ENCODE measurements around the gene RBM20.
"Not testable (repeated sequence)": the region's sequence is repeated elsewhere in the genome, so short reads cannot be mapped to it uniquely, and the experiment has no call there.

The RBM20 gene

DNA sequence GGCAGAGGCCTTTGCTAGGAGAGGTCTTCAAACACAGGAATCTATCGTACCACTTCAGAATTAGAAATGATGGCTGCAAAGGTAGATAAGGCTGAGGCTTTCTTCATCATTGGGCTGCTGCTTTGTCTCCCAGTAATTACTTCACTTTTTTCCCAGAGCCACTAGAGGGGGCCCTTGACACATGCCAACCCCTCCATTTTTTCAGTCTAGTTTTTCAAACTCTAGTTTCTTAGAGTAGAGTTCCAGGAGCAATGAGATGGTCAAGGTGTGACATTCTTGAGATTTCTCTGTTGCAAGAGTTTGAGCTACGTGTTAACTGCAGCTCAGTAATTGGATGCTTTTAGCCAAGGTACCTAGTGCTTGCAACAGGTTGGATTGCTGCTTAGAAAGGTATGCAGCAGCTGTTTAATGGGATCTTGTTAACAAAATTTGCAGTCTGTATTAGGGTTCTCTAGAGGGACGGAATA lies 33.8 kb upstream of the RBM20 start:
- no peak for DNase-seq (ENCODE audit: low read depth)
- no peak overlapping the region for H3K4me3 ChIP-seq (ENCODE audit: low read length)
- TF ChIP-seq, protein P1, sequence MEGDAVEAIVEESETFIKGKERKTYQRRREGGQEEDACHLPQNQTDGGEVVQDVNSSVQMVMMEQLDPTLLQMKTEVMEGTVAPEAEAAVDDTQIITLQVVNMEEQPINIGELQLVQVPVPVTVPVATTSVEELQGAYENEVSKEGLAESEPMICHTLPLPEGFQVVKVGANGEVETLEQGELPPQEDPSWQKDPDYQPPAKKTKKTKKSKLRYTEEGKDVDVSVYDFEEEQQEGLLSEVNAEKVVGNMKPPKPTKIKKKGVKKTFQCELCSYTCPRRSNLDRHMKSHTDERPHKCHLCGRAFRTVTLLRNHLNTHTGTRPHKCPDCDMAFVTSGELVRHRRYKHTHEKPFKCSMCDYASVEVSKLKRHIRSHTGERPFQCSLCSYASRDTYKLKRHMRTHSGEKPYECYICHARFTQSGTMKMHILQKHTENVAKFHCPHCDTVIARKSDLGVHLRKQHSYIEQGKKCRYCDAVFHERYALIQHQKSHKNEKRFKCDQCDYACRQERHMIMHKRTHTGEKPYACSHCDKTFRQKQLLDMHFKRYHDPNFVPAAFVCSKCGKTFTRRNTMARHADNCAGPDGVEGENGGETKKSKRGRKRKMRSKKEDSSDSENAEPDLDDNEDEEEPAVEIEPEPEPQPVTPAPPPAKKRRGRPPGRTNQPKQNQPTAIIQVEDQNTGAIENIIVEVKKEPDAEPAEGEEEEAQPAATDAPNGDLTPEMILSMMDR (conservative IDR thresholded peaks at IDR 0.05; ENCODE audit: low read depth, low read length) = peak; percentile 82

DNA sequence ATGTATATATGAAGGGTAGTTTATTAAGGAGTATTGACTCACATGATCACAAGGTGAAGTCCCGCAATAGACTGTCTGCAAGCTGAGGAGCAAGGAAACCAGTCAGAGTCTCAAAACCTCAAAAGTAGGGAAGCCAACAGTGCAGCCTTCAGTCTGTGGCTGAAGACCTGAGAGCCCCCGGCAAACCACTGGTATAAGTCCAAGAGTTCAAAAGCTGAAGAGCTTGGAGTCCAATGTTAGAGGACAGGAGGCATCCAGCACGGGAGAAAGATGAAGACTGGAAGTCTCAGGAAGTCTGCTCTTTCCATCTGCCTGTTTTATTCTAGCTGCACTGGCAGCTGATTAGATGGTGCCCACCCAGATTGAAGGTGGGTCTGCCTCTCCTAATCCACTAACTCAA lies 33.4 kb upstream of the RBM20 start:
- H3K4me3 ChIP-seq (ENCODE audit: low read length); DNase-seq (ENCODE audit: low read depth): not testable (repeated sequence)

DNA sequence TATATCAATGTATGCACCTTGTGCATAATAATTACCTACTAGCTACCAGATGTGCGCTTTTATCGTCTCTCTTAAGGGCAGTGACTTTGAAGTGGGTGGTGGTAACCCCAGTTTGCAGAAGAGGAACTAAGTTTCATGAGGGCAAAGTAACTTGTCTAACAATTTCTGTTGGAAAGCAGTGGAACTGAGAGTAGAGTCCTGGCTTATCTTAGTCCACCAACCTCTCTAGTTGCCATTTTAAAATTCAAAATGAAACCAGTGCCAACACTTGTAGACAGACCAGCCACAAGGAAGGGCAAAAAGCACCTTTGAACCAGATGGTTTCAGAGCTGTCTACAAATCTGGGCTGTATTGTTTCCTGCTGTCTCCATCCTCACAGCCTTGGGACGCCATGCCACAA lies 32.0 kb upstream of the RBM20 start:
- H3K4me3 ChIP-seq (ENCODE audit: low read length) = no peak overlapping the region
- DNase-seq (ENCODE audit: low read depth) = no peak
- TF ChIP-seq, protein P1 (conservative IDR thresholded peaks at IDR 0.05; ENCODE audit: low read depth, low read length) = no peak

DNA sequence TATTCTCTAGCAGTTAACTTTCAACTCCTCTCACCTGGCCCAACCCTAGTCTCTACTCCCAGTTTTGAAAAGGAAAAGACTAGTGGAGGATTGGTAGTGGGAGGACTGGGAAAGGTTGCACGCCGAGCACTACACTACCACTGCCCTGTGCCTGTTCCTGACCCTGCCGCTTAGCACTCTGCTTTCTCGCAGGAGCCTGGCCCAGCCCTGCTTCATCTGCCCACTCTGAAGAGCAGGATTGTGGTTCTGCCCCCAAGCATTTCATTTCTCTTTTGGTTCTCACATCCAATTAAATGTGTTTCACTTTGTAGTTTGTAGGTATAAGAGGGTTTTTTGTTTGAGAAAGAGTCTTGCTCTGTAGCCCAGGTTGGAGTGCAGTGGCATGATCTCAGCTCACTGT lies 31.5 kb upstream of the RBM20 start:
- no peak overlapping the region for H3K4me3 ChIP-seq (ENCODE audit: low read length)
- TF ChIP-seq, protein P1 (conservative IDR thresholded peaks at IDR 0.05; ENCODE audit: low read depth, low read length) = no peak
- no peak for DNase-seq (ENCODE audit: low read depth)

GRCh38 chr10:110613341-110613995 lies 30.7 kb upstream of the RBM20 start:
- TF ChIP-seq, protein P1 (conservative IDR thresholded peaks at IDR 0.05; ENCODE audit: low read depth, low read length) = no peak
- DNase-seq (ENCODE audit: low read depth) = no peak

DNA sequence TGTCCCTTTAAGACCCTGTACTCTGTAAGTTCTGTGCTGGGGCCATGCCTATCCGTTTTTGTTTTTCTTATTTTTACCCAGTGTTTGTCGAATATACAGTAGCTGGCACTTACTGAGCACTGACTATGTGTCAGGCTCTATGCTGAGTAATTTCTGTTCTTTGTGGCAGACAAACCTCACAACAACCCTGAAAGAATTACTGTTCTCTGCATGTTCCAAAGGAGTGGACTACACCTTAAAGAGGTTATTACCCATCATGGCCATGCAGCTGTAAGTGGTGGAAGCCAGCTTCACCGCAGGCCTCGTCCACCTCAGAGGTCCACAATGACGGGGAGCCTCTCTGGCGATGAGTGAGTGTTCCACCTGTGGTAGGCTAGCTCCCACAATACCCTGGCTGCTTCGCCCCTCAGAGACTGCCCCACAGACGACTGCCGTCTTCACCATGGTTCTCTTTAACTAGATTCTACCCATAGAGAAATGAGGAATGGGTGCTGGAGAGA lies 30.1 kb upstream of the RBM20 start:
- TF ChIP-seq, protein P1 (conservative IDR thresholded peaks at IDR 0.05; ENCODE audit: low read depth, low read length) = no peak
- H3K4me3 ChIP-seq (ENCODE audit: low read length) = no peak overlapping the region
- no peak for DNase-seq (ENCODE audit: low read depth)

More at GRCh38 chr10:110613341-110613995, 30.7 kb upstream of the RBM20 start:
- no peak overlapping the region for H3K4me3 ChIP-seq (ENCODE audit: low read length)

DNA sequence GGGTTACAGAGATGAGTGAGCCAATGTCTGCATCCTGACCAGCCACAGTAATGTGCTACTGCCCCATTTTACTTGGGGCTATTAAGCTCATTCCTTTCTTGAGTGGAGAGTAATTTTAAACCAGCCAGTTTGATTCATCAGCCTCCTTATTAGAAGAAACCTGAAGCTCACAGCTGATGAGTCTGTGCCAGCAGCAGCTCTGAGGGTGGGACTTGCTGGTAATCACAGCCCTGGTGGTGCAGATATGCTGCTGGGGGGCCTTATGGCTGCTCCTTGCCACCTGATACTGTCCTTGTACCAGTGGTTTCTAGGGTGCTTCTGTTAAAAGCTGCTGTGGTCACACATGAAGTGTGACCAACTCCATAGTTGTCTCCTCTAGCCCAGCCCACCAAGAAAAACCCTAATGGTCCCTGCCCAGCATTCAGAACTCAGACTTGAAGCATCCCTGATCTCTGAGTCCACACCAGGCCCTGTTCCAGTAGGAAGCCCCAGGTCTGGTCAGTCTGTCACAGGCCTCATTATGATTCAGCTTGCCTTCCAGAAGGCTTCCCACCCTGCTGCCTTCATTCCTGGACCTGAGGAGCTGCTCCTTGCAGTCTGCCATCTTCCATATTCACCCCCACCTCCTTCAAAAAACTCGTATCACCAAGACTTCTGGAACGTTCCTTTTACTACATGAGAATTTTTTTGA lies 28.9 kb upstream of the RBM20 start:
- TF ChIP-seq, protein P1 (conservative IDR thresholded peaks at IDR 0.05; ENCODE audit: low read depth, low read length) = no peak
- no peak for DNase-seq (ENCODE audit: low read depth)
- H3K4me3 ChIP-seq (ENCODE audit: low read length) = no peak overlapping the region

Measured in retinal pigment epithelial cell (primary cell).